ENCODE measurements around the gene DPY19L3.
"Not testable (repeated sequence)": the region's sequence is repeated elsewhere in the genome, so short reads cannot be mapped to it uniquely, and the experiment has no call there.

Gene DPY19L3

GRCh38 chr19:32438751-32439150, 33.2 kb downstream of the DPY19L3 start:
- no peak overlapping the region for H3K27ac ChIP-seq
- no peak for TF ChIP-seq CTCF (IDR thresholded peaks at IDR 0.05; ENCODE audit: low read depth, low read length)
- H3K36me3 ChIP-seq, result peaks cover 26% of the 10 kb centered on the region
- no peaks in the 10 kb centered on the region for H3K27me3 ChIP-seq (ENCODE audit: insufficient read depth, low read depth, severe bottlenecking)
- DNase-seq, result no peak
- no peaks in the 10 kb centered on the region for H3K9me3 ChIP-seq (ENCODE audit: severe bottlenecking)
- H3K4me3 ChIP-seq (ENCODE audit: low read depth, low read length), result no peak overlapping the region

- DNase-seq, result no peak
- Histone ChIP-seq H3K9me3 (ENCODE audit: severe bottlenecking) (no peaks in the 10 kb centered on the region), H3K36me3 (peaks cover 17% of the 10 kb centered on the region), H3K4me3 (ENCODE audit: low read depth, low read length) (no peak overlapping the region), H3K27me3 (ENCODE audit: insufficient read depth, low read depth, severe bottlenecking) (no peaks in the 10 kb centered on the region), H3K27ac (no peak overlapping the region)
- TF ChIP-seq CTCF (IDR thresholded peaks at IDR 0.05; ENCODE audit: low read depth, low read length), result no peak
Measured at GRCh38 chr19:32442650-32443049, 37.1 kb downstream of the DPY19L3 start.

GRCh38 chr19:32447534-32447933, 42.0 kb downstream of the DPY19L3 start:
- H3K9me3 ChIP-seq (ENCODE audit: severe bottlenecking); H3K4me3 ChIP-seq (ENCODE audit: low read depth, low read length); H3K27me3 ChIP-seq (ENCODE audit: insufficient read depth, low read depth, severe bottlenecking); DNase-seq; H3K27ac ChIP-seq: not testable (repeated sequence)
- peaks cover 10% of the 10 kb centered on the region for H3K36me3 ChIP-seq

GRCh38 chr19:32448026-32448425, 42.5 kb downstream of the DPY19L3 start:
- no peak for DNase-seq

GRCh38 chr19:32450217-32450616, 44.6 kb downstream of the DPY19L3 start:
- Histone ChIP-seq H3K27ac (no peak overlapping the region), H3K4me3 (ENCODE audit: low read depth, low read length) (no peak overlapping the region), H3K36me3 (peaks cover 13% of the 10 kb centered on the region), H3K27me3 (ENCODE audit: insufficient read depth, low read depth, severe bottlenecking) (no peaks in the 10 kb centered on the region), H3K9me3 (ENCODE audit: severe bottlenecking) (no peaks in the 10 kb centered on the region)
- no peak for DNase-seq
- TF ChIP-seq CTCF (IDR thresholded peaks at IDR 0.05; ENCODE audit: low read depth, low read length), result no peak

More at GRCh38 chr19:32448026-32448425, 42.5 kb downstream of the DPY19L3 start:
- Histone ChIP-seq H3K36me3 (peaks cover 6% of the 10 kb centered on the region; the same call in 1 of the 2 replicates), H3K27me3 (ENCODE audit: insufficient read depth, low read depth, severe bottlenecking) (no peaks in the 10 kb centered on the region), H3K9me3 (ENCODE audit: severe bottlenecking) (no peaks in the 10 kb centered on the region), H3K27ac (no peak overlapping the region), H3K4me3 (ENCODE audit: low read depth, low read length) (no peak overlapping the region)
- TF ChIP-seq CTCF (IDR thresholded peaks at IDR 0.05; ENCODE audit: low read depth, low read length), result no peak

- no peak for TF ChIP-seq CTCF (IDR thresholded peaks at IDR 0.05; ENCODE audit: low read depth, low read length)
- Histone ChIP-seq H3K36me3 (peaks cover 24% of the 10 kb centered on the region), H3K4me3 (ENCODE audit: low read depth, low read length) (no peak overlapping the region), H3K27me3 (ENCODE audit: insufficient read depth, low read depth, severe bottlenecking) (no peaks in the 10 kb centered on the region), H3K9me3 (ENCODE audit: severe bottlenecking) (no peaks in the 10 kb centered on the region), H3K27ac (no peak overlapping the region)
- DNase-seq, result no peak
Measured at GRCh38 chr19:32453736-32454135, 48.2 kb downstream of the DPY19L3 start.

Measured in WERI-Rb-1 (cell line).